CD4-positive, alpha-beta T cell (primary cell): Measurements from ENCODE around the gene LBX2. TPM values are rescaled to one million over a fixed set of nuclear protein-coding genes. Genes with fewer than 3 reads are reported as not detected.

ENCODE experiments used
- ATAC-seq: fragments of 200-7000 bp; cut with Tn5 transposase; one replicate; pipeline ENCODE4 v1.10.0; 2022; ENCODE audit warnings: mild to moderate bottlenecking; ENCODE audit not compliant: poor library complexity
- CTCF ChIA-PET: fragments of 350-600 bp; sonication (Branson Sonifier 250); formaldehyde crosslinking; loops from one replicate; lab custom pipeline; 2021; ENCODE audit warnings: antibody characterized with exemption, inconsistent platforms; lab: Charles Lee
- POLR2A ChIA-PET: fragments of 350-600 bp; sonication (Branson Sonifier 250); formaldehyde crosslinking; loops from one replicate; lab custom pipeline; 2021; ENCODE audit warnings: antibody characterized with exemption, inconsistent platforms; lab: Charles Lee
- DNase-seq, 14 experiments: peaks; one replicate each; pipeline ENCODE4 v3.0.0-alpha.2; 2013 to 2020; ENCODE audit warnings: mixed read lengths in 2 of 14
- H3K27ac ChIP-seq, 2 donors: one replicate each; pipeline versions ENCODE4 v1.5.1 to v1.7.0; 2013; ENCODE audit warnings: low read length in 2 of 2, low read depth in 1 of 2, mild to moderate bottlenecking in 1 of 2
- H3K27me3 ChIP-seq, 2 experiments: 1 replicate in 1 of 2; 2 replicates in 1 of 2; pipeline versions ENCODE4 v1.6.1 to v1.7.0; 2013; ENCODE audit warnings: low read length in 2 of 2, control low read depth in 1 of 2, mild to moderate bottlenecking in 1 of 2, moderate library complexity in 1 of 2; ENCODE audit not compliant: insufficient read depth in 2 of 2, control insufficient read depth in 1 of 2
- H3K36me3 ChIP-seq: one replicate; pipeline ENCODE4 v1.6.1; 2013; ENCODE audit warnings: low read length, control low read depth; ENCODE audit not compliant: insufficient read depth
- H3K4me1 ChIP-seq: one replicate; pipeline ENCODE4 v1.6.1; 2013; ENCODE audit warnings: low read length, control low read depth; ENCODE audit not compliant: insufficient read depth
- H3K4me3 ChIP-seq: one replicate; pipeline ENCODE4 v1.5.1; 2013; ENCODE audit warnings: mild to moderate bottlenecking, low read length, moderate library complexity
- H3K9me3 ChIP-seq, 2 experiments: 1 replicate in 1 of 2; 2 replicates in 1 of 2; pipeline versions ENCODE4 v1.6.1 to v1.7.0; 2013; ENCODE audit warnings: low read length in 2 of 2, mild to moderate bottlenecking in 2 of 2, control low read depth in 1 of 2, moderate library complexity in 1 of 2; ENCODE audit not compliant: control insufficient read depth in 1 of 2, insufficient read depth in 1 of 2
- H3K27ac Mint-ChIP-seq: one replicate; pipeline ENCODE4 v1.8.0; 2020; ENCODE audit warnings: mixed read lengths
- H3K27me3 Mint-ChIP-seq: one replicate; pipeline ENCODE4 v1.8.0; 2021; ENCODE audit warnings: mixed read lengths
- H3K36me3 Mint-ChIP-seq: one replicate; pipeline ENCODE4 v1.8.0; 2021; ENCODE audit warnings: low read depth, mixed read lengths
- H3K4me1 Mint-ChIP-seq: one replicate; pipeline ENCODE4 v1.8.0; 2021; ENCODE audit warnings: low read depth, mixed read lengths
- H3K4me3 Mint-ChIP-seq: one replicate; pipeline ENCODE4 v1.8.0; 2020; ENCODE audit warnings: mild to moderate bottlenecking, mixed read lengths
- H3K9me3 Mint-ChIP-seq: one replicate; pipeline ENCODE4 v1.8.0; 2020; ENCODE audit warnings: mixed read lengths
- intact Hi-C, 2 experiments: fragments of 100-400 bp; cut with DNase I in 1 of 2; cut with micrococcal nuclease in 1 of 2; formaldehyde crosslinking; loops; one replicate each; pipeline versions ENCODE4 v1.15.1 to v1.9.0; 2023 to 2025; cut with DNase I, micrococcal nuclease
- total RNA-seq, 174 experiments: library from RNA in 2 of 174; stranded (reverse) in 2 of 174; gene quantifications; one replicate each; pipeline ENCODE4 v1.2.3 and lab custom pipeline; 2021 to 2026
- TF ChIP-seq, protein P1 (sequence below): fragments of 200-600 bp; IDR thresholded peaks from one replicate; pipeline ENCODE4 v1.8.0; 2022; ENCODE audit warnings: antibody characterized with exemption, mild to moderate bottlenecking

LBX2 gene
- total RNA-seq, 2 experiments from 2014 or later, result not detected

DNA sequence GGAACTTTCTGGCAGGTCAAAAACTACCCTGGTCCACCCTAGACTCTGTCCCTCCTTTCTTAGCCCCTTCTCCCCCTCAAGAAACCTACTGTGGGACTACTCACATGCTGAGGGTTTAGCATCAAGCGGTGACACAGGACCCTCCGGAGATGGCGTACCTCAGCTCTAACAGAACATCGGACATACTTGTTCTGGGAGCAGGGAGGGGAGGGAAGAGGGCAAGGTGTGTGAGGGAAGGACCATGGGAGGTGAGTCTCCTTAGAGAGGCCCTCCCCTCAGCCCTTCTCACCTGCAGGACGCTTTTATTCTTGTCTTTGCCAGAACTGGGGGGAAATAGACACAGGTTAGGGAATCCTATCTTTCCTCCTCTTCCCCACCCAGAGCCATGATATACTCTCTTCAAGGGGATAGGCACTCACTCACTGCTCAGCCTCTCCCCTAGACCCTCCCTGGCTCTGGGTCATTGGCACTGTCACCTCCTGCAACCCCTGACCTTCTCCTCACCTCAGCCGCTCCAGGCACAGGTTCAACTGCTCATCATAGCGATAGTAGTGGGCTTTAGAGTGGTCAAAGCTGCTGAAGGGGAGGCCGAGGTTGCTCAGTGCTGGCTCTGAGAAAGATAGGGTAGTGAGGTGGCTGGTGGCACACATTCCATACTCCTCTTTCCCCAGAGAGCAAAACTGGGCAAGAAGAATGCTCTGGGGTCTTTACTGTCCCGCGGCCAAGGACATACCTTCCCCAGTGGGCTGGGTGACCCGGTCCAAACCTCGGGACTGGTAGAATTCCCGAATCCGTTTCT is 6.2 kb upstream of the LBX2 start:
- ChIA-PET CTCF (interaction anchor here (0.6 to 1.6 kb wide), 3 partner anchors 16 to 26 kb away, joined by 3 to 8 read pairs (median 4); partner anchors contain the start of genes CCDC142 and TTC31), POLR2A (interaction anchor here (0.8 kb wide), 1 partner anchor 24 kb away, joined by 3 read pairs; the partner anchor contains the start of genes AUP1 and HTRA2)
- H3K4me1 Mint-ChIP-seq, result peaks cover 73% of the 10 kb centered on the region
- intact Hi-C loops, result no loop called here
- peaks cover 42 to 46% of the 10 kb centered on the region in 2 experiments for H3K27me3 ChIP-seq
- ATAC-seq, result no peak
- no peaks in the 10 kb centered on the region for H3K9me3 Mint-ChIP-seq
- H3K4me3 ChIP-seq, result no peak overlapping the region
- peak overlapping the region; percentile 75 for H3K4me3 Mint-ChIP-seq
- TF ChIP-seq, protein P1, sequence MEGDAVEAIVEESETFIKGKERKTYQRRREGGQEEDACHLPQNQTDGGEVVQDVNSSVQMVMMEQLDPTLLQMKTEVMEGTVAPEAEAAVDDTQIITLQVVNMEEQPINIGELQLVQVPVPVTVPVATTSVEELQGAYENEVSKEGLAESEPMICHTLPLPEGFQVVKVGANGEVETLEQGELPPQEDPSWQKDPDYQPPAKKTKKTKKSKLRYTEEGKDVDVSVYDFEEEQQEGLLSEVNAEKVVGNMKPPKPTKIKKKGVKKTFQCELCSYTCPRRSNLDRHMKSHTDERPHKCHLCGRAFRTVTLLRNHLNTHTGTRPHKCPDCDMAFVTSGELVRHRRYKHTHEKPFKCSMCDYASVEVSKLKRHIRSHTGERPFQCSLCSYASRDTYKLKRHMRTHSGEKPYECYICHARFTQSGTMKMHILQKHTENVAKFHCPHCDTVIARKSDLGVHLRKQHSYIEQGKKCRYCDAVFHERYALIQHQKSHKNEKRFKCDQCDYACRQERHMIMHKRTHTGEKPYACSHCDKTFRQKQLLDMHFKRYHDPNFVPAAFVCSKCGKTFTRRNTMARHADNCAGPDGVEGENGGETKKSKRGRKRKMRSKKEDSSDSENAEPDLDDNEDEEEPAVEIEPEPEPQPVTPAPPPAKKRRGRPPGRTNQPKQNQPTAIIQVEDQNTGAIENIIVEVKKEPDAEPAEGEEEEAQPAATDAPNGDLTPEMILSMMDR, result no peak
- H3K36me3 Mint-ChIP-seq, result peaks cover 37% of the 10 kb centered on the region
- no peak for DNase-seq
- H3K4me1 ChIP-seq, result peaks cover 52% of the 10 kb centered on the region
- H3K9me3 ChIP-seq, result peaks cover 0 to 17% of the 10 kb centered on the region in 2 experiments
- H3K27ac Mint-ChIP-seq, result no peak overlapping the region
- peaks cover 76% of the 10 kb centered on the region for H3K27me3 Mint-ChIP-seq
- no peak overlapping the region for H3K27ac ChIP-seq
- H3K36me3 ChIP-seq, result peaks cover 18% of the 10 kb centered on the region

DNA sequence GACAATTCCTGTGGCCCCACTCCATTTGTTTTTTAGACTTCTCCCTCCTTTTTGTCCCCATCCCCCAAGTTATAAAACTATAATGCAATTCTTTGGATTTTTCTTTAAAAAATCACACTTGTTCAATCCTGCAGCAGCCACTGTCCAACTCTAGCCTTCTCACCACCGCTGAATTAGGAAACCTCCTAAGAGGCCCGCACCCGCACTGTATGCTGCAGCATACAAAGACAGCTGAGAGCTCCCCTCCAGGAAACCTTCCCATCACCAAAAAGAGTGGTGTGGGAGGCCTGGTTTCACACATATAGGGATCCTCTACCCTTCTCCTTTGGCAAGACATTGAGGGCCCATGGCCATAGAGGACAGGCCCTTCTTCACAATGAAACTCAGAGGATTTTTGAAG is 5.2 kb upstream of the LBX2 start:
- ATAC-seq, result no peak
- intact Hi-C loops, result no loop called here
- no peak overlapping the region for H3K27ac ChIP-seq
- Mint-ChIP-seq H3K36me3 (peaks cover 37% of the 10 kb centered on the region), H3K27ac (peak overlapping the region; percentile 18), H3K9me3 (no peaks in the 10 kb centered on the region), H3K4me3 (peak overlapping the region; percentile 75), H3K4me1 (peaks cover 81% of the 10 kb centered on the region), H3K27me3 (peaks cover 78% of the 10 kb centered on the region)
- CTCF ChIA-PET, result interaction anchor here (0.6 to 2.1 kb wide), 3 partner anchors 17 to 27 kb away, joined by 3 to 7 read pairs (median 4); partner anchors contain the start of genes CCDC142 and TTC31
- POLR2A ChIA-PET, result interaction anchor here (0.9 to 1.6 kb wide), 3 partner anchors 9 to 32 kb away, joined by 3 to 5 read pairs (median 3); partner anchors contain the start of gene MRPL53
- H3K4me1 ChIP-seq, result peaks cover 57% of the 10 kb centered on the region
- DNase-seq, result no peak
- peaks cover 18% of the 10 kb centered on the region for H3K36me3 ChIP-seq
- TF ChIP-seq, protein P1, result no peak
- H3K27me3 ChIP-seq, result peaks cover 49 to 52% of the 10 kb centered on the region in 2 experiments
- peaks cover 0 to 17% of the 10 kb centered on the region in 2 experiments for H3K9me3 ChIP-seq
- H3K4me3 ChIP-seq, result no peak overlapping the region

GRCh38 chr2:74503506-74504475 is 4.4 kb upstream of the LBX2 start:
- Histone ChIP-seq H3K27ac (no peak overlapping the region), H3K4me3 (peak overlapping the region; percentile 53), H3K36me3 (peaks cover 18% of the 10 kb centered on the region), H3K27me3 (peaks cover 57 to 60% of the 10 kb centered on the region in 2 experiments), H3K4me1 (peaks cover 65% of the 10 kb centered on the region), H3K9me3 (peaks cover 0 to 24% of the 10 kb centered on the region in 2 experiments)
- no peak for ATAC-seq
- Mint-ChIP-seq H3K9me3 (no peaks in the 10 kb centered on the region), H3K4me1 (peaks cover 85% of the 10 kb centered on the region), H3K4me3 (peak overlapping the region; percentile 75), H3K27ac (no peak overlapping the region), H3K27me3 (peaks cover 82% of the 10 kb centered on the region), H3K36me3 (peaks cover 37% of the 10 kb centered on the region)
- ChIA-PET POLR2A (interaction anchor here (0.6 to 1.6 kb wide), 8 partner anchors 9 to 306 kb away, joined by 3 to 6 read pairs (median 3); partner anchors contain the start of genes AUP1, C2orf81, CCDC142 and HTRA2), CTCF (interaction anchor here (1.1 to 2.1 kb wide), 3 partner anchors 21 to 325 kb away, joined by 3 to 7 read pairs (median 3); partner anchors contain the start of genes CCDC142, MOB1A and TTC31)
- TF ChIP-seq, protein P1, result no peak
- intact Hi-C loops, result no loop called here
- no peak for DNase-seq
